Mesendoderm (in vitro differentiated cells): Measurements from ENCODE around the gene CPED1.
A peak's percentile ranks its signal among the peaks of the same experiment; 100 is the strongest.

ENCODE experiments used
- DNase-seq: peaks from one replicate; pipeline ENCODE4 v3.0.0; 2013
- H2AK5ac ChIP-seq: 2 replicates; pipeline ENCODE4 v1.6.1; 2013; ENCODE audit warnings: low read length, inconsistent platforms
- H2BK120ac ChIP-seq: 2 replicates; pipeline ENCODE4 v1.6.1; 2013; ENCODE audit warnings: low read depth, mild to moderate bottlenecking, low read length, moderate library complexity, mixed read lengths
- H2BK15ac ChIP-seq: replicated peaks from 2 replicates; pipeline ENCODE4 v1.6.1; 2013; ENCODE audit warnings: low read depth, mild to moderate bottlenecking, moderate library complexity
- H2BK5ac ChIP-seq: 2 replicates; pipeline ENCODE4 v1.6.1; 2013; ENCODE audit warnings: low read length, inconsistent platforms
- H3K18ac ChIP-seq: 2 replicates; pipeline ENCODE4 v1.6.1; 2013; ENCODE audit warnings: mild to moderate bottlenecking, low read length, mixed read lengths
- H3K23ac ChIP-seq: one replicate; pipeline ENCODE4 v1.6.1; 2013; ENCODE audit warnings: low read length
- H3K27ac ChIP-seq: 2 replicates; pipeline ENCODE4 v1.5.1; 2013; ENCODE audit warnings: low read depth, mild to moderate bottlenecking, inconsistent platforms, low read length, moderate library complexity
- H3K27me3 ChIP-seq: 2 replicates; pipeline ENCODE4 v1.6.1; 2013; ENCODE audit warnings: low read length, control low read depth, mild to moderate bottlenecking, inconsistent platforms; ENCODE audit not compliant: insufficient read depth, poor library complexity
- H3K36me3 ChIP-seq: 2 replicates; pipeline ENCODE4 v1.6.1; 2013; ENCODE audit warnings: low read length, inconsistent platforms; ENCODE audit not compliant: control insufficient read depth, insufficient read depth
- H3K4ac ChIP-seq: one replicate; pipeline ENCODE4 v1.6.1; 2013; ENCODE audit warnings: low read depth, mild to moderate bottlenecking, low read length, moderate library complexity
- H3K4me1 ChIP-seq: 2 replicates; pipeline ENCODE4 v1.6.1; 2013; ENCODE audit warnings: low read depth, low read length, inconsistent platforms; ENCODE audit not compliant: control insufficient read depth
- H3K4me2 ChIP-seq: 2 replicates; pipeline ENCODE4 v1.6.1; 2013; ENCODE audit warnings: low read length
- H3K4me3 ChIP-seq: 2 replicates; pipeline ENCODE4 v1.5.1; 2013; ENCODE audit warnings: mild to moderate bottlenecking, low read length
- H3K56ac ChIP-seq: one replicate; pipeline ENCODE4 v1.6.1; 2013; ENCODE audit warnings: low read length
- H3K79me1 ChIP-seq: 2 replicates; pipeline ENCODE4 v1.6.1; 2013; ENCODE audit warnings: low read length, inconsistent platforms
- H3K79me2 ChIP-seq: 2 replicates; pipeline ENCODE4 v1.6.1; 2013; ENCODE audit warnings: mild to moderate bottlenecking, low read length; ENCODE audit not compliant: control insufficient read depth, insufficient read depth
- H3K9ac ChIP-seq: 2 replicates; pipeline ENCODE4 v1.6.1; 2013; ENCODE audit warnings: low read length, inconsistent platforms
- H4K5ac ChIP-seq: one replicate; pipeline ENCODE4 v1.6.1; 2013; ENCODE audit warnings: low read length
- H4K8ac ChIP-seq: one replicate; pipeline ENCODE4 v1.6.1; 2013; ENCODE audit warnings: low read depth, mild to moderate bottlenecking, control low read depth, low read length, moderate library complexity
- WGBS: extraction: QIAGEN DNeasy Blood & Tissue Kit; methylation state at CpG from one replicate; pipeline ENCODE4 v1.1.7; 2013; ENCODE audit warnings: low lambda C conversion rate, missing lambda C conversion rate; ENCODE audit not compliant: insufficient coverage; ENCODE audit errors: extremely low coverage; 5-methylcytosine and 5-hydroxymethylcytosine counted together

Gene CPED1

DNA sequence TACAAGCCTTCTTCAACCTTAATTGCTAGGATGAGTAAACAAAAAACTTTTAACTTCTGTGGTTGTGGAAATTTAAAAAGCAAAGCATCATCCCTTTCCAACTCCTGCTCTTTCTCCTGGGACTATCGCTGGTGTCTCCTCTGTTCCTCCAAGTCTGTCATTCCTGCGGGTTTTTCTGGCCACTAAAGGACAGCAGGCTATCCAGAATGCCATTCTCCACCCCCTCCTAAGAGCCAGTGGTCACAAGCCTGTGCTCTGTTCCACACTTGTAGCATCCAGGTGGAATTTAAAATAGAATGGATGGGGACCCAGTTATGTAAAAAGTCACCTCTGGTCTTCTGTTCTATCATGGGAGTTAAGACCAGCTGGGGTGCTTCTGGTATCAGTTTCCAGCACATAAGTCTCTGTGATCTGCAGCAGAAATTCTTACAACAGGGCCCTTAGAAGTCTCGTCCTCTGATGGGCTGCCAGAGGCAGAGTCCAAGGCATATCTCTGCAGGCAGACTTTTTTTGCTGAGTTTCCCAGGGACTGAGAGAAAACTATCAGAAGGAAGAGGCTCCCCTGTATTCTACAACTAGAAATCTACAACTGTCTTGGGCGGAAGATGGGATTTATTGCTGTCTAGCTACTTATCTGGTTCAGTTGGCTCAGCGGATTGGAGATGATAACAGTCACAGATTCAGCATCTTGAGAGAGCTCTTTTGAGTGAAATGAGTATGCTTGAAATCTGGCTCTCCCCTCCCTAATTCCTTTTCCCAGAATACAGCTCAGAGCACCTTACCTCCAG, 335.2 kb downstream of the CPED1 start:
- H2BK5ac ChIP-seq: no peak overlapping the region
- no peaks in the 10 kb centered on the region for H3K79me2 ChIP-seq
- DNase-seq: peak; percentile 49
- H3K18ac ChIP-seq: no peak overlapping the region
- H4K5ac ChIP-seq: no peak overlapping the region
- no CpG with 5 or more reads among the region's 5 CpGs for WGBS
- H3K4me3 ChIP-seq: no peak overlapping the region
- no peaks in the 10 kb centered on the region for H3K79me1 ChIP-seq
- no peak overlapping the region for H3K4ac ChIP-seq
- H3K27ac ChIP-seq: no peak overlapping the region
- no peaks in the 10 kb centered on the region for H3K4me1 ChIP-seq
- no peak overlapping the region for H2AK5ac ChIP-seq
- H2BK15ac ChIP-seq: no peak overlapping the region
- H2BK120ac ChIP-seq: no peak overlapping the region
- no peaks in the 10 kb centered on the region for H3K36me3 ChIP-seq
- H3K4me2 ChIP-seq: no peak overlapping the region
- no peak overlapping the region for H3K9ac ChIP-seq
- no peak overlapping the region for H4K8ac ChIP-seq
- H3K23ac ChIP-seq: no peak overlapping the region
- H3K56ac ChIP-seq: no peak overlapping the region
- no peaks in the 10 kb centered on the region for H3K27me3 ChIP-seq

DNA sequence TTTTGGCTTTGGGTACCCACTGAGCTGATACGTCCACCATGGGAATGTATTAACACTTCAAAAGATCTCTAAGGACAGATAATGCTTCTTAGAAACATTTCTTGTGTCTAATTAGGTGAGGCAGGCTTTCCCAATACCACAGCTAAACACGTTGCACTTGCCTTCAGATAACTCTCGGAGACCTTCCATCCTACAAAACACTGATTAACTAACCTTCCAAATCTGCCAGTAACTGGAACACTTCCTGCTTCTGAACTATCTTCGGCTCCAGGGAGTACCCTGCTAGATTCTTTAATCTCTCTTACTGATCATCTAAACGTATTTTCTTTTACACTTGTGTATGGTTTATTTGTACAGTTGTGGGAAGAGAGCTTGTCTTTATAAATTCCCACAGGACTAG, 339.2 kb downstream of the CPED1 start:
- no peak overlapping the region for H2BK15ac ChIP-seq
- no peaks in the 10 kb centered on the region for H3K4me1 ChIP-seq
- H3K9ac ChIP-seq: no peak overlapping the region
- no peak overlapping the region for H3K4ac ChIP-seq
- no peak overlapping the region for H3K27ac ChIP-seq
- H3K4me2 ChIP-seq: no peak overlapping the region
- no peak overlapping the region for H3K18ac ChIP-seq
- H4K5ac ChIP-seq: no peak overlapping the region
- no peak for DNase-seq
- no peak overlapping the region for H3K56ac ChIP-seq
- no CpG with 5 or more reads among the region's 5 CpGs for WGBS
- H3K79me1 ChIP-seq: no peaks in the 10 kb centered on the region
- H3K4me3 ChIP-seq: no peak overlapping the region
- H3K36me3 ChIP-seq: no peaks in the 10 kb centered on the region
- H3K27me3 ChIP-seq: peaks cover 15% of the 10 kb centered on the region
- no peak overlapping the region for H2AK5ac ChIP-seq
- no peak overlapping the region for H2BK5ac ChIP-seq
- no peak overlapping the region for H3K23ac ChIP-seq
- H2BK120ac ChIP-seq: no peak overlapping the region
- no peaks in the 10 kb centered on the region for H3K79me2 ChIP-seq
- H4K8ac ChIP-seq: no peak overlapping the region

DNA sequence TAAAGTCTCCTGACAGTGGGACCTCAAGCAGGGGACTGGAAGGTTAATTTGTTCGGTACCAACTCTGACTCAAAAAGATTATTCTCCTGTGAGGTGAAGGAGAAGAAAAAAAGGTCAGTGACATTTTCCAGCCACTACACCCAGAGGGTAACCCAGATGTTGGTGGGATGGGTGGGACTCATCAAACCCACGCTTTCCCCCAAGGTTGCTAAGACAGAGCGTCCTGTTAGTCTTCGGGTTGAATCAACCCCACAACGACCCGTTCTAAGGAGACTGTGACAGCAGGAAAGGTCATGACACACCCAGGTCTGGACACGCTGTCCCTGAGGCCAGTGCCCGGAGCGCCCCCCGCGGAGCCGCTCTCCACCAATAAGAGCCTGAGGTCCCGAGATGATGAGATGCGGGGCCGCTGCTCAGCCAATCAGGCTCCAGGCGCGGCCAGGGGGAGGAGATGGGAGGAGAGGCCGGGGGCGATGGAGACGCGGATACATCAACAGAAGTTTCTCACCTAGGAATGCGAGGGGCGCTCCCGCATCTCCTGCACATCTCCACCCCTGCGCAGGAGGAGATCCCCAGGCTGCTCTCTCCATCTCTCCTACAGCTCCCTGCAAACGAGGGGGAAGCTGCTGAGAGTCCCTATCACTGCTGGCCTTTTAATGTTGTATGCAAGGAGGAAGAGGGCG, 340.1 kb downstream of the CPED1 start, which contains the start of gene WNT16:
Gene WNT16 (plus strand): TSS at position 493 of the 683 bp plus-strand sequence. CDS start 293 bp downstream, outside the sequence.
- Histone ChIP-seq H3K23ac (peak within 1 kb of the TSS; percentile 4), H2AK5ac (no peak within 1 kb of the TSS), H3K36me3 (no peaks in the 10 kb centered on the region), H3K4me2 (peak within 1 kb of the TSS; percentile 89), H3K27me3 (peaks cover 15% of the 10 kb centered on the region), H3K79me1 (no peaks in the 10 kb centered on the region), H2BK15ac (no peak within 1 kb of the TSS), H3K27ac (no peak within 1 kb of the TSS), H4K8ac (no peak within 1 kb of the TSS), H2BK5ac (no peak within 1 kb of the TSS), H4K5ac (no peak within 1 kb of the TSS), H3K18ac (no peak within 1 kb of the TSS), H3K56ac (no peak within 1 kb of the TSS), H2BK120ac (no peak within 1 kb of the TSS), H3K9ac (no peak within 1 kb of the TSS), H3K4ac (no peak within 1 kb of the TSS), H3K4me1 (no peaks in the 10 kb centered on the region), H3K4me3 (peak within 1 kb of the TSS; percentile 16), H3K79me2 (no peaks in the 10 kb centered on the region)
- WGBS: no CpG with 5 or more reads among the region's 27 CpGs
- peak; percentile 70 for DNase-seq

DNA sequence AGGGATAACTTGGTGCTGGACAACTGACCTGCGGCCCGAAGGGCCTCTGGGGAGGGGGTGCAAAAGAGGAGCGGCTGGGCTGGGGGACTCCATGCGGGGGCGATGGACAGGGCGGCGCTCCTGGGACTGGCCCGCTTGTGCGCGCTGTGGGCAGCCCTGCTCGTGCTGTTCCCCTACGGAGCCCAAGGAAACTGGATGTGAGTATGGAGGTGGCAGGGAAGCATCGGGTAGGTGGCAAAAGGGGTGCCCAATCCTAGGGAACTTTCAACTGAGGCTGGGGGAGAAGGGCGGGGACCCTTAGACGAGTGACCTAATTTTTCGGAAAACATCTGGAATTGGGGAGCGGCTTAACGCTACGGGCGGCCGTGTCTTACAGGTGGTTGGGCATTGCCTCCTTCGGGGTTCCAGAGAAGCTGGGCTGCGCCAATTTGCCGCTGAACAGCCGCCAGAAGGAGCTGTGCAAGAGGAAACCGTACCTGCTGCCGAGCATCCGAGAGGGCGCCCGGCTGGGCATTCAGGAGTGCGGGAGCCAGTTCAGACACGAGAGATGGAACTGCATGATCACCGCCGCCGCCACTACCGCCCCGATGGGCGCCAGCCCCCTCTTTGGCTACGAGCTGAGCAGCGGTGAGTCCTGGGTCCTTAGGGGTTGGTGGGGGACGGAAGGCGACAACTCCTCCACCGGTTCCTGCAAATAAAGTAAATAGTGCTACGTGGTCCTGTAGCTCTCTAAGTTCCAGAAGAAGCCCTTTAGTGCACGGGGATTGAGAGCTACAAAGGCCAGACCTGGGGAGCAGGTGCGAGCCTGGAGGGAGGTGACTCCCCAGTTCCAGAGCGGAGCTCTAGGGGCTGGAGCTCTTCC, 340.9 kb downstream of the CPED1 start:
- no peak overlapping the region for H2BK120ac ChIP-seq
- peak overlapping the region; percentile 89 for H3K4me2 ChIP-seq
- H3K18ac ChIP-seq: no peak overlapping the region
- peak overlapping the region; percentile 4 for H3K23ac ChIP-seq
- H3K4ac ChIP-seq: no peak overlapping the region
- H3K4me1 ChIP-seq: no peaks in the 10 kb centered on the region
- no peak overlapping the region for H4K5ac ChIP-seq
- H4K8ac ChIP-seq: no peak overlapping the region
- no peak overlapping the region for H3K56ac ChIP-seq
- WGBS: no CpG with 5 or more reads among the region's 47 CpGs
- H3K4me3 ChIP-seq: peak overlapping the region; percentile 16
- H3K36me3 ChIP-seq: no peaks in the 10 kb centered on the region
- peak; percentile 64 for DNase-seq
- H2BK5ac ChIP-seq: no peak overlapping the region
- H3K79me1 ChIP-seq: no peaks in the 10 kb centered on the region
- no peak overlapping the region for H2AK5ac ChIP-seq
- H3K79me2 ChIP-seq: no peaks in the 10 kb centered on the region
- no peak overlapping the region for H3K9ac ChIP-seq
- H2BK15ac ChIP-seq: no peak overlapping the region
- peaks cover 15% of the 10 kb centered on the region for H3K27me3 ChIP-seq
- H3K27ac ChIP-seq: no peak overlapping the region

DNA sequence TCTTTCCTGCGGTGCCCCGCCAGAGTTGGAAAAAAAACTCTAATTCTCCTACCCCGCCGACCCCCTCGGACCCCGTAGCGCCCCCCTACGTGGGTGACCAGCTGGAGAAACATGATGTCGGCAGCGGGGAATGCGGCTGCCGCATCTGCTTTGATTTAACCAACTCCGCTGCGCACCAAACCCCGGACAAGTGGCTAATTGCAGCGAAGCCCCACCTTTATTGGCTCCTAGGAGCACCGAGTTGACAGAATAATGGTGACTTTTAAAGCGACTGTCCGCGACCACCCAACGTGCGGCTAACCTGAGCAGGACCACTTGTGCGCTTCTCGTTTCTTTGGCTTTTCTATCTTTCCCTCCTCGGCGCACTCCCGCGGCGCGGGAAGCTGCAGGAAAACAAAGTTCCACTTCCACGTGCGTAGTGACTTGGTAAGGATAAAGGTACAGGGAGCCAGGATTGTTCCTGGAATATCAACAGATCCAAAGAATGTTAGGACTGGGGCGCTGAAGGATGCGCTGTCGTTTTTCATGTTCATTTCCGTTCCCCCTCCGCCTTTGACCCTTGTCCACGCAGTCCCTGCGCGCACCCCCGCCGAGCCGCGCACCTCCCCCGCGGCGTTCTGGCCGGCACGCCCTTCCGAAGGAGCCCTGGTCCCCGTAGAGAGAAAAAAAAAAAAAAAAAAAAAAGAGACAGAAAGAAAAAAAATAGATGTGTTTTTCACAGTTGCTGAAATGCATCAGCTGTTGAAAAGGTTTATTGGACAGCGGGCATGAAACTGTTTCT, 341.7 kb downstream of the CPED1 start:
- Histone ChIP-seq H2BK120ac (no peak overlapping the region), H3K4me1 (no peaks in the 10 kb centered on the region), H4K5ac (no peak overlapping the region), H3K9ac (no peak overlapping the region), H2AK5ac (no peak overlapping the region), H4K8ac (no peak overlapping the region), H2BK15ac (no peak overlapping the region), H3K4ac (no peak overlapping the region), H3K4me2 (peak overlapping the region; percentile 89), H3K79me2 (no peaks in the 10 kb centered on the region), H3K56ac (no peak overlapping the region), H3K27me3 (peaks cover 15% of the 10 kb centered on the region), H3K79me1 (no peaks in the 10 kb centered on the region), H3K36me3 (no peaks in the 10 kb centered on the region), H3K27ac (no peak overlapping the region), H3K23ac (no peak overlapping the region), H3K4me3 (peak overlapping the region; percentile 11), H3K18ac (no peak overlapping the region), H2BK5ac (no peak overlapping the region)
- DNase-seq: peak; percentile 48
- WGBS: no CpG with 5 or more reads among the region's 52 CpGs
